GM12801 (cell line): ENCODE measurements around the gene UBXN6.

Experiments
- TF ChIP-seq, protein P1 (sequence below): IDR thresholded peaks from one replicate; pipeline ENCODE4 v1.5.1; 2011; ENCODE audit warnings: control low read depth; ENCODE audit not compliant: insufficient read length; ENCODE audit errors: extremely low read depth

The UBXN6 gene

DNA sequence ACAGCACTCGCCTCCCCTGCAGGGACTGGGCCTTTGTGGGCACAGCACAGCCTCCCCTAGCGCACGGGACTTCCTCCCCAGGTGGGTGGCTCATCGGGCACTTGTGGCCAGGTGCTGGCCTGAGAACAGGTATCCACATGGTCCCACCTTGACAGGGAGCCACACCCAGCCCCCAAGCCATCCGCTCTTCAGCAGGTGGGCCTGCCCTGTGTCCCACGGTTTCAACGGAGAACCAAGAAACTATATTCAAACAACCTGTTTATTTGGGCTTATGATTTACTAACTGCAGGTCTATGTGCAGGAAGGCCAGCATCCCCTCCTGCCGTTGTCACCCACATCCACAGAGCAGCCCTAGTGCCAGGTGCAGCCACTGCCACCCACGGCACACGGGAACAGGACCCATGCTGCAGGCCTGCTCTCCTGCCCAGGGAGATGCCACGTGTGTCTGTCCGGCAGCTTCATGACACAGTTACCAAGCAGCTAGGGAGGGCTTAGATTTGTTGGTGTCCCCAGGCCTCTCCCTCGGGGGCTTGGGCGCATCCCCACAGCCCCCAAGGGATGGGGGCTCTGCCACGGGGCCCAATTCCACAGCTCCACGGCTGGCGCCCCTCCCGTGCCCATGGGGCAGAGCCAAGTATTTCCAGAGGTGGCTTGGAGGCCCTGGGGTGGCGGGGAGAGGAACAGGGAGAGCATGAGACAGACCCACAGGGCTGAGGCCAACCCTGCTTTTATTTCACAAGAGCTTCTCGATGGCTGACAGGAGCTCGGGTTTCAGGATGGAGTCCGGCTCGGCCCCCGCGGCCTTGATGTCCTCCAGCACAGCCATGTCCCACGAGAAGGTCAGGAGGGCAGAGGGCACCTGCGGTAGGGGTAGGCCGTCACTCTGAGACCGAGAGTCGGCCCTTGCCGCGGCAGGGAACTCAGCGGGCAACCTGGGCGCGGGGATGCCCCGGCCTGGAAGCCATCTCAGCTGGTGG lies 12.5 kb downstream of the UBXN6 start:
- TF ChIP-seq, protein P1, sequence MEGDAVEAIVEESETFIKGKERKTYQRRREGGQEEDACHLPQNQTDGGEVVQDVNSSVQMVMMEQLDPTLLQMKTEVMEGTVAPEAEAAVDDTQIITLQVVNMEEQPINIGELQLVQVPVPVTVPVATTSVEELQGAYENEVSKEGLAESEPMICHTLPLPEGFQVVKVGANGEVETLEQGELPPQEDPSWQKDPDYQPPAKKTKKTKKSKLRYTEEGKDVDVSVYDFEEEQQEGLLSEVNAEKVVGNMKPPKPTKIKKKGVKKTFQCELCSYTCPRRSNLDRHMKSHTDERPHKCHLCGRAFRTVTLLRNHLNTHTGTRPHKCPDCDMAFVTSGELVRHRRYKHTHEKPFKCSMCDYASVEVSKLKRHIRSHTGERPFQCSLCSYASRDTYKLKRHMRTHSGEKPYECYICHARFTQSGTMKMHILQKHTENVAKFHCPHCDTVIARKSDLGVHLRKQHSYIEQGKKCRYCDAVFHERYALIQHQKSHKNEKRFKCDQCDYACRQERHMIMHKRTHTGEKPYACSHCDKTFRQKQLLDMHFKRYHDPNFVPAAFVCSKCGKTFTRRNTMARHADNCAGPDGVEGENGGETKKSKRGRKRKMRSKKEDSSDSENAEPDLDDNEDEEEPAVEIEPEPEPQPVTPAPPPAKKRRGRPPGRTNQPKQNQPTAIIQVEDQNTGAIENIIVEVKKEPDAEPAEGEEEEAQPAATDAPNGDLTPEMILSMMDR = no peak

DNA sequence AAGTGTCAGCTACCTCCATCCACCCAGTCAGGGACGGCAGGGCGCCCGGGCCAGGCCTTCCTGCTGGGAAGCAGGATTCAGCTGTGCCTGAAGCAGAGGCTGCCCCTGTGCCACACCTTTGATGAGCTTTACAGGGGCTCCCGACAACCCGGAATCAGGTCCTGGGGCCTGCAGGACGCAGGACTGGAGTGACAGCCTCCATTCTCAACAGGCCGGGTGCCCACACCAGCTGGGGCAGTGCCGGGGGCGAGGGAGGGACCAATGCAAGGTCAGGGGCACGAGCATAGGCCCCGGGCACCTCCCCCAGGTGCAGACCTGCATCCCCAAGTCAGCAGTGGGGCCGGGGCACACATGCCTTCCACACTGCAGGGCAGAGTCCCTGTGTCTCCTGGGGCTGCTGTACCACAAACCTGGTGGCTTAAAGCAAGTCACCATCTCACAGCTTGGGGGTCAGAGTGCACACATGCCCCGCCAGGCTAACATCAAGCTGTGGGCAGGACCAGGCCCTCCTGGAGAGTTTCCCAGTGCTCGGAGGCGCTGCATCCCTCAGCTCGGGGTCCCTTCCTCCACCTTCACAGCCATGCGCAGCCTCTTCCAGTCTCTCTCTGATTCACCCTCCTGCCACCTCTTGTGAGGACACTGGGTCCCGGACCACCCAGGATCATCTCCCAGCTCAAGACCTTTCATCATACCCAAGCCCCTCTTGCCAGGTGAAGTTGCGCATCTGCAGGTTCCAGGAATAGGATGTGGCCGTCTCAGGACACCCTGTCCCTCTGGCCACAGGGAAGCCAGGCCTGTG lies 13.4 kb downstream of the UBXN6 start:
- TF ChIP-seq, protein P1 = no peak

DNA sequence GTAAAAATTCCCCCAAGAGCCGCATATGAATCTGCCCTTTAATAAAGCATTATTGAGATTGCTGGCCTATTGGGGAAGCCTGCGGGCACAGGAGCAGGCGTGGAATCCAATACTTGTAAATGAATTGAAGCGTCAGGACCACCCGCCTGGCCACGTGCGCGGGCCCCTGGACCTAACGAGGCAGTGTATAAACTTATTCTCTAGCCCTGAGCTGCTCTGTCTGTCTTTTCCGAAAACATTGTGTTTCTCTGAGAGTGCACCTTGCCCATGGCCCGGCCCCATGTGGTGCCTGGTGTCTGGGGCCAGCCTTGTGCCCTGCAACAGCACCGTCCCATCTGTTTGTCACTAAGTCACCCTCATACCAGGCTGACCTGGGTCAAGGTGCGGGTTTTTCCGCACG lies 14.4 kb downstream of the UBXN6 start:
- TF ChIP-seq, protein P1 = no peak

DNA sequence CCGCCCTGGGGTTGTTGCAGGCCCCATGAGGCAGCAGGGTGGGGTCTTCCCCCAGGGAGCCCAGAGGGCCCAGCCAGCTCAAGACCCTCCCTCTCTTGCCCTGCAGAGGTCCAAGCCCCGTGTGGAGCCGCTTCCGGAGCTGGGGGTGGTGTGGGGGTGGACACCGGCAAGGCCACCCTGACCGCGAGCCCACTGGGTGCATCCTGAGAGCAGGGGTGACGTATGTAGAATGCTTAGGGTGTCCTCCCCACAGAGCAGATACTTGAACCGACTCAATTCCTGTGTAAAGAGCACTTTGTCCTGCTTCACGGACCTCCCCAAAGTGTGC lies 14.8 kb downstream of the UBXN6 start:
- TF ChIP-seq, protein P1 = no peak

DNA sequence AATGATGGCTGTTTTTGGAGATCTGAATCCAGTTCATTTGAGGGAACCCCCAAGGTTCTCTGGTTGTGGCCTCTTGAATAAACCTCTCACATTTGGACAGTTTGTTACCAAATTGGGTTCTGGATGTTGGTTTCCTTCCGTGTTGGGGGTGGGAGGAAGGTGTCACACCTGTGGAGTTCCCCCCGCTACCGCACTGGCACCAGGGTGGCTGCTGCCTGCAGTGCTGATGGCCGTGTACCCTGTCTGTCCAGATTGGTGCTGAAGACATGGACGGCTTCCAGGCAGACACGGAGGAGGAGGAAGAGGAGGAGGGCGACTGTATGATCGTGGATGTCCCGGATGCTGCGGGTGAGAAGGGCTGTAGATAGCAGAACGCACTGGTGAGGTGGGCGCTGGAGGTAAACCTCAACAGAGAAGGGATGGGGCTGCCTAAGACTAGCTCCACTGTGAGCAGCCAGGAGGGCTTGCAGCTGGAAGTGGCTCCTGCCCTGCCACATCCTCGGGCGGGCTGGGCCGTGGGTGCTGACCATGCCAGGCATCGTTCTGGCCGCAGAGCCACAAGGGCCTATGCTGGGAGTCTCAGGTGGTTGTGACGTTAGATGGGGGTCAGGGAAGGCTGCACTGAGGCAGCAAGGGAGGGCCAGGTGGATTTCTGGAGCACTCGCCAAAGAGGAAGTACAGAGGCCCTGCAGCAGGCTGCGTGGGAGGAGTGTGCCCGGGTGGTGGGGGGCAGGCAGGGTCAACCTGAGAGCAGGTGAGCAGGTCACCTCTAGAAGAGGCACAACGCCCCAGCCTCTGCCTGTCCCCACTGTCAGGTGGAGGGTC lies 15.4 kb downstream of the UBXN6 start:
- TF ChIP-seq, protein P1 = no peak

DNA sequence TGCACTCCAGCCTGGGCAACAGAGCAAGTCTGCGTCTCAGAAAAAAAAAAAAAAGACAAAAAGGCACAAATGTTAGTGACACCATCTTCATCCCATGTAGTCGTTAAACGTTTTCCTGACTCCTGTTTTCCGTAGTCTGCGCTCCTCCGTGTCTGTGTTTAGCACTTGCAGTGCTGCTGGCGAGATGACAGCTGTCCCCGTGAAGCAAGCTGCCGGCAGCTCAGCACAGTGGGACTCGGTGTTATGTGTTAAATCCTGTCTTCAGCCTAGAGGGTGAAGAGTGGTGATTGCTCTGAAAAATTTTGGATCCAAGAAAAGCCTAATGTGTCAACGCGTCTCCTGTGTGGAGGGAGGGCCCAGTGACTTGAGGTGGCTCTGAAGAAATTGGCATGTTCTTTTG lies 18.4 kb downstream of the UBXN6 start:
- TF ChIP-seq, protein P1 = no peak

DNA sequence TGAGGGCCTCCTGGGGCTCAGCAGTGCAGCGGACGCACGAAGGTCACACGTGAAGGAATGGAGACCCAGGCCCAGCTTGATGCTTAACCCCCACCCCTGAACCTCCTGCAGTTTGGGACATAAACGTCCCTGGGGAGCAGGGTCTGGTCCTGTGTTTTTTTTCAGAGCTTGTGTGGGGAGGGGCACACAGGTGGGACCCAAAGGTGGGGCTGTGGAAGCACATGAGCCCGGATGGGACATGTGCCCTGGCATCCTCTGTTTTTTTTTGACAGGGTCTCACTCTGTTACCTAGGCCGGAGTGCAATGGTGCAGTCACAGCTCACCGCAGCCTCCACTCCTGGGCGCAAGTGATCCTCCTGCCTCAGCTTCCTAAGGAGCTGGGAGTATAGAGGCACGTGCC lies 20.5 kb downstream of the UBXN6 start:
- TF ChIP-seq, protein P1 = no peak
